HepG2 (cell line): ENCODE measurements around the gene GGT7. TPM values are rescaled to one million over a fixed set of nuclear protein-coding genes. Genes with fewer than 3 reads are reported as not detected.

Experiments
- CEBPB ChIP-seq: IDR thresholded peaks from 2 replicates; pipeline ENCODE4 v1.6.1; 2011; ENCODE audit warnings: low read depth, low read length, improper control_type of control experiment, borderline replicate concordance
- CENPT ChIP-seq: sonication (generic); formaldehyde crosslinking; IDR thresholded peaks from 2 replicates; pipeline ENCODE4 v1.8.0; 2022; ENCODE audit warnings: low read depth, mild to moderate bottlenecking, moderate library complexity, missing genetic modification reagents
- DDIT3 ChIP-seq: sonication (generic); formaldehyde crosslinking; IDR thresholded peaks from 2 replicates; pipeline ENCODE4 v1.4.0; 2020; ENCODE audit warnings: mild to moderate bottlenecking, missing genetic modification reagents
- HIVEP1 ChIP-seq: sonication (generic); formaldehyde crosslinking; IDR thresholded peaks from 2 replicates; pipeline ENCODE4 v1.4.0; 2020; ENCODE audit warnings: mild to moderate bottlenecking, missing genetic modification reagents
- HOXA3 ChIP-seq: sonication (generic); formaldehyde crosslinking; IDR thresholded peaks from 2 replicates; pipeline ENCODE4 v1.5.0; 2020; ENCODE audit warnings: missing genetic modification reagents
- HOXD1 ChIP-seq: sonication (generic); formaldehyde crosslinking; IDR thresholded peaks from 2 replicates; pipeline ENCODE4 v1.5.0; 2020; ENCODE audit warnings: missing genetic modification reagents
- KAT2B ChIP-seq: fragments of 150-350 bp; IDR thresholded peaks from 2 replicates; pipeline ENCODE4 v1.6.1; 2014; ENCODE audit warnings: low read depth, low read length, borderline replicate concordance
- KMT2A ChIP-seq: sonication (generic); formaldehyde crosslinking; IDR thresholded peaks from 2 replicates; pipeline ENCODE4 v1.4.0; 2020; ENCODE audit warnings: missing genetic modification reagents
- MEF2D ChIP-seq: sonication (generic); formaldehyde crosslinking; IDR thresholded peaks from 2 replicates; pipeline ENCODE4 v1.5.1; 2020; ENCODE audit warnings: mild to moderate bottlenecking, missing genetic modification reagents
- NCOA5 ChIP-seq: sonication (generic); formaldehyde crosslinking; IDR thresholded peaks from 2 replicates; pipeline ENCODE4 v1.4.0; 2020; ENCODE audit warnings: missing genetic modification reagents
- NONO ChIP-seq, 2 experiments: fragments of 450-650 bp in 1 of 2; sonication (generic) in 1 of 2; formaldehyde crosslinking in 1 of 2; IDR thresholded peaks in 1 of 2; conservative IDR thresholded peaks in 1 of 2; 2 replicates each; pipeline versions ENCODE4 v1.6.1 to v1.8.0; 2017 to 2022; ENCODE audit warnings: mild to moderate bottlenecking in 1 of 2, missing genetic modification reagents in 1 of 2, moderate library complexity in 1 of 2
- NR2C2 ChIP-seq: sonication (generic); formaldehyde crosslinking; IDR thresholded peaks from 2 replicates; pipeline ENCODE4 v1.4.0; 2020; ENCODE audit warnings: missing genetic modification reagents, mild to moderate bottlenecking, moderate library complexity, borderline replicate concordance
- PHF21A ChIP-seq: sonication (generic); formaldehyde crosslinking; IDR thresholded peaks from 2 replicates; pipeline ENCODE4 v1.5.0; 2020; ENCODE audit warnings: mild to moderate bottlenecking, missing genetic modification reagents
- POLR2A ChIP-seq, 2 experiments: IDR thresholded peaks; 2 replicates each; pipeline ENCODE4 v1.6.1; 2011; ENCODE audit warnings: low read depth in 2 of 2, low read length in 2 of 2, mild to moderate bottlenecking in 1 of 2, moderate library complexity in 1 of 2; ENCODE audit not compliant: insufficient read depth in 1 of 2
- SKI ChIP-seq: fragments of 450-650 bp; IDR thresholded peaks from one replicate; pipeline ENCODE4 v1.6.1; 2018; ENCODE audit warnings: mild to moderate bottlenecking; ENCODE audit not compliant: partially characterized antibody
- TBX3 ChIP-seq: fragments of 450-650 bp; IDR thresholded peaks from 2 replicates; pipeline ENCODE4 v1.6.1; 2017; ENCODE audit warnings: antibody characterized with exemption, mild to moderate bottlenecking, inconsistent platforms, borderline replicate concordance
- THAP7 ChIP-seq: sonication (generic); formaldehyde crosslinking; IDR thresholded peaks from 2 replicates; pipeline ENCODE4 v1.8.1; 2023; ENCODE audit warnings: mild to moderate bottlenecking, missing genetic modification reagents
- YEATS4 ChIP-seq: sonication (generic); formaldehyde crosslinking; IDR thresholded peaks from 2 replicates; pipeline ENCODE4 v1.4.0; 2020; ENCODE audit warnings: missing genetic modification reagents, borderline replicate concordance
- ZBTB3 ChIP-seq: sonication (generic); formaldehyde crosslinking; IDR thresholded peaks from 2 replicates; pipeline ENCODE4 v1.4.0; 2020; ENCODE audit warnings: low read depth, mild to moderate bottlenecking, moderate library complexity, missing genetic modification reagents, borderline replicate concordance
- ZFP82 ChIP-seq: sonication (generic); formaldehyde crosslinking; IDR thresholded peaks from 2 replicates; pipeline ENCODE4 v1.5.1; 2020; ENCODE audit warnings: mild to moderate bottlenecking, missing genetic modification reagents, borderline replicate concordance
- ZNF256 ChIP-seq: sonication (generic); formaldehyde crosslinking; conservative IDR thresholded peaks from 2 replicates; pipeline ENCODE4 v1.4.0; 2020; ENCODE audit warnings: missing genetic modification reagents
- ZNF34 ChIP-seq: sonication (generic); formaldehyde crosslinking; IDR thresholded peaks from 2 replicates; pipeline ENCODE4 v1.4.0; 2020; ENCODE audit warnings: mild to moderate bottlenecking, missing genetic modification reagents, borderline replicate concordance
- ZNF615 ChIP-seq: sonication (generic); formaldehyde crosslinking; IDR thresholded peaks from 2 replicates; pipeline ENCODE4 v1.5.0; 2020; ENCODE audit warnings: mild to moderate bottlenecking, missing genetic modification reagents, borderline replicate concordance
- ZNF713 ChIP-seq: sonication (generic); formaldehyde crosslinking; IDR thresholded peaks from 2 replicates; pipeline ENCODE4 v1.4.0; 2020; ENCODE audit warnings: mild to moderate bottlenecking, missing genetic modification reagents
- ZSCAN31 ChIP-seq: sonication (generic); formaldehyde crosslinking; IDR thresholded peaks from 2 replicates; pipeline ENCODE4 v1.5.0; 2020; ENCODE audit warnings: low read depth, mild to moderate bottlenecking, missing genetic modification reagents
- ZZZ3 ChIP-seq: sonication (generic); formaldehyde crosslinking; IDR thresholded peaks from 2 replicates; pipeline ENCODE4 v1.4.0; 2020; ENCODE audit warnings: missing genetic modification reagents, mild to moderate bottlenecking, borderline replicate concordance
- polyA plus RNA-seq, 8 experiments: library from polyadenylated mRNA; depleted of rRNA in 3 of 8; stranded (reverse) in 7 of 8; unstranded in 1 of 8; fragments of >200 nt; fragmentation: Illumina TruSeq in 4 of 8; extraction: Trizol in 4 of 8; gene quantifications; 2 replicates each; pipeline versions ENCODE4 v1.2.1 to v1.2.3, GENCODE V29; 2011 to 2016; ENCODE audit warnings: low read depth in 4 of 8, missing spikeins in 1 of 8, mixed read lengths in 1 of 8; ENCODE audit not compliant: insufficient read depth in 1 of 8
- total RNA-seq, 5 experiments: library from RNA; depleted of rRNA; stranded (reverse); fragments of >200 nt; fragmentation: Illumina TruSeq; extraction: Trizol; gene quantifications; 2 replicates each; pipeline ENCODE4 v1.2.3, GENCODE V29; 2016; ENCODE audit warnings: low read depth in 1 of 5
- TF ChIP-seq, protein P1 (sequence below): IDR thresholded peaks from 2 replicates; pipeline ENCODE4 v1.6.1; 2012; ENCODE audit warnings: inconsistent platforms
- TF ChIP-seq, protein P2 (sequence below): sonication (generic); formaldehyde crosslinking; IDR thresholded peaks from 2 replicates; pipeline ENCODE4 v1.4.0; 2020; ENCODE audit warnings: mild to moderate bottlenecking, missing genetic modification reagents

Gene GGT7
- total and polyA plus RNA-seq, 2 of the 13 experiments (the other 11 are each of a cell fraction or from before 2014, with no cell fraction given) = 6.6 to 23.0 TPM

DNA sequence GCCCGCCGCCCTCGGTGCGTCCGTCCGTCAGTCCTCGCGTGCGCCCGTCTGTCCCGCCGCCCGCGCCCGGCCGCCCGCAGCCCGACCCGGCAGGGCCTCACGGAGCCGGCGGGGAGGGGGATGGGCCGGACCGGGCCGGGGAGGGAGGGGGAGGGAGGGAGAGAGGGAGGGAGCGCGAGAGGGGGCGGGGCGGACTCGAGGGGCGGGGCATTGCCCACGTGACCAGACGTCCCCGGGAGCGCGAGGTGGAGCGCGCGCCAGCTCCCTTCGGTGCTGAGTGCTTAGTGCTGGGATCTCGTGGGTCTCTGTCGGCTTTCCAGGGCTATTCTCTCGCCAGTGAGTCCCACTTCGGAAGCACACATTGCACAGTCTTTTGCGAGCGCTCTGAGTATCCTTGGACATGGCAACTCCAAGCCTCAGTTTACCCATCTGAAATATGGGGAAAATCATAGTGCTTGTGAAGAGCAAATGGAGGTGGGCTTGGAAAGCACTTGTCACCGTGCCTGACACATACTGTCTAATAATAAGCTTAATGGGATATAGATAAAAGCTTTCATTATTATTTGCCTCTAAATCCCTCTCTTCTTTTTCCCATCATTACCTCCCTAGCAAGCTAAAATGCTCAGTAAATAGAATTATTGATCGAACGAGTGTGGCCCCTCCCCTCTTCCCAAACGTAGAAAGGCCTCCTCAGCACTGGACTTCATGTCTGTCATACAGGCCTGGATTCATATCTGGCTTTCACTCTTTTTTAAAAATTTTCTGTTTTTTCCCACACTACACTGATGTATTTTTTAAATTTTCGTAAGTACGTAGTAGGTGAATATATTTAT, 46.9 kb downstream of the GGT7 start, which contains the start of gene NCOA6 (continued):
- TF ChIP-seq HOXA3 (CRISPR knock-in tag) = 0 out of 2 replicates have a peak, but pooled peaks have one; percentile 12
- TF ChIP-seq ZFP82 (CRISPR knock-in tag) = no peak; the same call in 1 of the 2 replicates
- no peak; the same call in 1 of the 2 replicates for TF ChIP-seq ZSCAN31
- TF ChIP-seq, protein P1, sequence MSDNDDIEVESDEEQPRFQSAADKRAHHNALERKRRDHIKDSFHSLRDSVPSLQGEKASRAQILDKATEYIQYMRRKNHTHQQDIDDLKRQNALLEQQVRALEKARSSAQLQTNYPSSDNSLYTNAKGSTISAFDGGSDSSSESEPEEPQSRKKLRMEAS = peak; percentile 83
- TF ChIP-seq, protein P2, sequence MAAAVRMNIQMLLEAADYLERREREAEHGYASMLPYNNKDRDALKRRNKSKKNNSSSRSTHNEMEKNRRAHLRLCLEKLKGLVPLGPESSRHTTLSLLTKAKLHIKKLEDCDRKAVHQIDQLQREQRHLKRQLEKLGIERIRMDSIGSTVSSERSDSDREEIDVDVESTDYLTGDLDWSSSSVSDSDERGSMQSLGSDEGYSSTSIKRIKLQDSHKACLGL (CRISPR knock-in tag) = no peak; the same call in 1 of the 2 replicates
- TF ChIP-seq KMT2A = peak; percentile 65; the same call in 1 of the 2 replicates
- peak; percentile 13; the same call in 1 of the 2 replicates for TF ChIP-seq YEATS4 (CRISPR knock-in tag)
- TF ChIP-seq PHF21A = no peak; the same call in 1 of the 2 replicates
- TF ChIP-seq NONO (IDR thresholded peaks at IDR 0.05) = no peak
- TF ChIP-seq NONO (CRISPR knock-in tag; conservative IDR thresholded peaks at IDR 0.05) = peak; percentile 57
- TF ChIP-seq TBX3 = no peak
- TF ChIP-seq ZNF256 (CRISPR knock-in tag) = 0 out of 2 replicates have a peak, but pooled peaks have one; percentile 61
- TF ChIP-seq ZZZ3 (CRISPR knock-in tag) = no peak
- no peak for TF ChIP-seq ZBTB3 (CRISPR knock-in tag)
- TF ChIP-seq ZNF615 (CRISPR knock-in tag) = no peak
- no peak for TF ChIP-seq SKI
- no peak for TF ChIP-seq DDIT3 (CRISPR knock-in tag)
- 0 out of 2 replicates have a peak, but pooled peaks have one; percentile 39 for TF ChIP-seq KAT2B
- 0 out of 2 replicates have a peak, but pooled peaks have one; percentile 36 for TF ChIP-seq THAP7
- TF ChIP-seq CENPT (CRISPR knock-in tag) = no peak
- TF ChIP-seq ZNF34 (CRISPR knock-in tag) = no peak
- 0 out of 2 replicates have a peak, but pooled peaks have one; percentile 65 for TF ChIP-seq HOXD1 (CRISPR knock-in tag)
- peak; percentile 84; the same call in 1 of the 2 replicates for TF ChIP-seq MEF2D (CRISPR knock-in tag)
- TF ChIP-seq ZNF713 = no peak
- no peak for TF ChIP-seq CEBPB
- TF ChIP-seq POLR2A (IDR thresholded peaks at IDR 0.05; ENCODE audit: insufficient read depth in 1 of 2, low read depth in 2 of 2, low read length in 2 of 2) = peak; percentile 77 to 98
- no peak for TF ChIP-seq HIVEP1 (CRISPR knock-in tag)
- TF ChIP-seq NR2C2 (CRISPR knock-in tag) = no peak; the same call in 1 of the 2 replicates
- TF ChIP-seq NCOA5 (CRISPR knock-in tag) = no peak
